Activated CD4-positive, alpha-beta memory T cell treated with anti-CD3 and anti-CD28 coated beads for 36 hours (primary cell): ENCODE results near the gene PTGIS. TPM values are rescaled to one million over a fixed set of nuclear protein-coding genes. Genes with fewer than 3 reads are reported as not detected.

ENCODE experiments used
- CTCF ChIA-PET: fragments of 350-600 bp; sonication (Branson Sonifier 250); formaldehyde crosslinking; loops from one replicate; lab custom pipeline; 2021; ENCODE audit warnings: antibody characterized with exemption, inconsistent platforms; lab: Charles Lee
- POLR2A ChIA-PET: fragments of 350-600 bp; sonication (Branson Sonifier 250); formaldehyde crosslinking; loops from one replicate; lab custom pipeline; 2021; ENCODE audit warnings: antibody characterized with exemption; lab: Charles Lee
- DNase-seq: peaks from one replicate; pipeline ENCODE4 v3.0.0-alpha.2; 2020
- H3K27ac Mint-ChIP-seq: one replicate; pipeline ENCODE4 v1.8.0; 2021; ENCODE audit warnings: mixed read lengths
- H3K27me3 Mint-ChIP-seq: one replicate; pipeline ENCODE4 v1.8.0; 2021; ENCODE audit warnings: mixed read lengths
- H3K36me3 Mint-ChIP-seq: one replicate; pipeline ENCODE4 v1.8.0; 2021; ENCODE audit warnings: mixed read lengths
- H3K4me1 Mint-ChIP-seq: one replicate; pipeline ENCODE4 v1.8.0; 2021; ENCODE audit warnings: low read depth, mixed read lengths
- H3K4me3 Mint-ChIP-seq: one replicate; pipeline ENCODE4 v1.8.0; 2021; ENCODE audit warnings: mild to moderate bottlenecking, mixed read lengths
- H3K9me3 Mint-ChIP-seq: one replicate; pipeline ENCODE4 v1.8.0; 2021; ENCODE audit warnings: mixed read lengths
- intact Hi-C: fragments of 100-400 bp; cut with micrococcal nuclease; formaldehyde crosslinking; loops from one replicate; pipeline ENCODE4 v1.15.1; 2023
- total RNA-seq, 2 experiments: library from RNA; stranded (reverse); gene quantifications; one replicate each; pipeline ENCODE4 v1.2.3, GENCODE V29; 2021

PTGIS gene
- total RNA-seq, 2 experiments from 2014 or later = 1.8 TPM

DNA sequence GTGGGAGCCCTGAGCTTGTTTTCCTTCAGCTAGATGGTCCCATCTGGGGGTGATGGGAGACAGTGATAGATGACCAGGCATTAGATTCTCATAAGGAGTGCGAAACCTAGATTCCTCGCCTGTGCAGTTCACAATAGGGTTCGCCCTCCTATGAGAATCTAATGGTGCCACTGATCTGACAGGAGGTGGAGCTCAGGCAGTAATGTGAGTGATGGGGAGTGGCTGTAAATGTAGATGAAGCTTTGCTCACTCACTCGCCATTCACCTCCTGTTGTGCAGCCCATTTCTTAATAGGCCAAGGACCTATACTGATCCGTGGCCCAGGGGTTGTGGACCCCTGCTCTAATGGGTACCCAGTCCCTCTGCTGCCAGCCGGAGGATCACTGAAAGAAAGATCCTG lies 64.8 kb downstream of the PTGIS start:
- ChIA-PET POLR2A (no interaction called here), CTCF (no interaction called here)
- H3K27me3 Mint-ChIP-seq = peaks cover 29% of the 10 kb centered on the region
- no peaks in the 10 kb centered on the region for H3K36me3 Mint-ChIP-seq
- DNase-seq = no peak
- no peaks in the 10 kb centered on the region for H3K9me3 Mint-ChIP-seq
- no peaks in the 10 kb centered on the region for H3K4me1 Mint-ChIP-seq
- H3K4me3 Mint-ChIP-seq = no peak overlapping the region
- no peak overlapping the region for H3K27ac Mint-ChIP-seq
- intact Hi-C loops = no loop called here

GRCh38 chr20:49501917-49502316 lies 66.0 kb downstream of the PTGIS start:
- DNase-seq = no peak
- ChIA-PET CTCF (interaction anchor here (0.6 kb wide), 1 partner anchor 47 kb away, joined by 3 read pairs; no protein-coding TSS in a partner anchor), POLR2A (no interaction called here)
- intact Hi-C loops = no loop called here
- H3K36me3 Mint-ChIP-seq = no peaks in the 10 kb centered on the region
- no peak overlapping the region for H3K27ac Mint-ChIP-seq
- H3K27me3 Mint-ChIP-seq = peaks cover 25% of the 10 kb centered on the region
- H3K4me3 Mint-ChIP-seq = no peak overlapping the region
- H3K4me1 Mint-ChIP-seq = no peaks in the 10 kb centered on the region
- H3K9me3 Mint-ChIP-seq = no peaks in the 10 kb centered on the region

DNA sequence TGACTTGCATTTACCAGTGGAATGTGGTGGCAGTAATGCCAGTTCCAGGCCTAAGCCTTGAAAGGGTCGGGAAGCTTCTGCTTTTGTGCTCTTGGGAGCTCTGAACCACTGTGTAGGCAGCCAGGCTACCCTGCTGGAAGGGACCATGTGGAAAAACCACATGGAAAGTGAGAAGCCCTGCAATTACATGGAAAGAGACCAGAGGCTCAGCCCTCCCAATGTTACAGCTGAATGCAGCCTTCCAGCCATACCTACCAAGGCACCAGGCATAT lies 70.6 kb downstream of the PTGIS start:
- no peaks in the 10 kb centered on the region for H3K4me1 Mint-ChIP-seq
- no peak for DNase-seq
- H3K4me3 Mint-ChIP-seq = no peak overlapping the region
- H3K9me3 Mint-ChIP-seq = no peaks in the 10 kb centered on the region
- no peak overlapping the region for H3K27ac Mint-ChIP-seq
- no peaks in the 10 kb centered on the region for H3K36me3 Mint-ChIP-seq
- CTCF ChIA-PET = interaction anchor here (1.2 kb wide), 1 partner anchor 13 kb away, joined by 6 read pairs; no protein-coding TSS in a partner anchor
- peaks cover 14% of the 10 kb centered on the region for H3K27me3 Mint-ChIP-seq
- intact Hi-C loops = no loop called here
- POLR2A ChIA-PET = no interaction called here

- intact Hi-C loops = no loop called here
Measured at GRCh38 chr20:49496553-49497397, 71.2 kb downstream of the PTGIS start.

GRCh38 chr20:49496043-49496442 lies 71.9 kb downstream of the PTGIS start:
- Mint-ChIP-seq H3K4me3 (no peak overlapping the region), H3K9me3 (no peaks in the 10 kb centered on the region), H3K4me1 (no peaks in the 10 kb centered on the region), H3K27ac (no peak overlapping the region), H3K36me3 (no peaks in the 10 kb centered on the region), H3K27me3 (peaks cover 16% of the 10 kb centered on the region)
- intact Hi-C loops = no loop called here
- no peak for DNase-seq
- ChIA-PET CTCF (interaction anchor here (1.2 kb wide), 1 partner anchor 12 kb away, joined by 6 read pairs; no protein-coding TSS in a partner anchor), POLR2A (no interaction called here)

More at GRCh38 chr20:49496553-49497397, 71.2 kb downstream of the PTGIS start:
- no peaks in the 10 kb centered on the region for H3K4me1 Mint-ChIP-seq
- POLR2A ChIA-PET = no interaction called here
- peaks cover 16% of the 10 kb centered on the region for H3K27me3 Mint-ChIP-seq
- no peak overlapping the region for H3K27ac Mint-ChIP-seq
- no peak overlapping the region for H3K4me3 Mint-ChIP-seq
- no peaks in the 10 kb centered on the region for H3K9me3 Mint-ChIP-seq
- CTCF ChIA-PET = interaction anchor here (0.6 to 1.2 kb wide), 2 partner anchors 13 to 33 kb away, joined by 3 to 6 read pairs; no protein-coding TSS in a partner anchor
- no peaks in the 10 kb centered on the region for H3K36me3 Mint-ChIP-seq
- no peak for DNase-seq

GRCh38 chr20:49490689-49491088 lies 77.2 kb downstream of the PTGIS start:
- CTCF ChIA-PET = interaction anchor here (1.0 kb wide), 1 partner anchor 13 kb away, joined by 3 read pairs; no protein-coding TSS in a partner anchor
- DNase-seq = no peak

DNA sequence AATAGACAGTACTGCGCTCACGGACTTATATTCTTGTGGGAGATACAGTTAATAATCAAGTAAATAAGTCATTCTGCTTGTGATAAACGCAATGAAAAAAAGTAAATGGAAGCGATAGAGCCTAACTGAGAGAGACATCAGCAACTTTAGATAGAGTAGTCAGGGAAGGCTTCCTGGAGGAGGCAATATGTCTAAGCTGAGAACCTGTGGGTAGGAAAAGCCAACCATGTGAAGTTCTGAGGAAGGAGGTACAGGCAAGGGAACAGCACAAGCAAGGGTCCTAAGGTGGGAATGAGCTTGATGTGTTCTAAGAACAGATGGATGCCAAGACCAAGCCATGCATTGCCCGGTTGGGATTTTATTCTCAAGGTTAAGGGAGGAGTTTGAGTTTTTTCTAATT lies 78.2 kb downstream of the PTGIS start:
- no peaks in the 10 kb centered on the region for H3K36me3 Mint-ChIP-seq
- no peaks in the 10 kb centered on the region for H3K4me1 Mint-ChIP-seq
- H3K9me3 Mint-ChIP-seq = peaks cover 6% of the 10 kb centered on the region
- POLR2A ChIA-PET = no interaction called here
- no peak overlapping the region for H3K27ac Mint-ChIP-seq
- H3K4me3 Mint-ChIP-seq = no peak overlapping the region
- CTCF ChIA-PET = no interaction called here
- no peak for DNase-seq
- intact Hi-C loops = no loop called here
- peaks cover 49% of the 10 kb centered on the region for H3K27me3 Mint-ChIP-seq

More at GRCh38 chr20:49490689-49491088, 77.2 kb downstream of the PTGIS start:
- no peak overlapping the region for H3K4me3 Mint-ChIP-seq
- H3K36me3 Mint-ChIP-seq = no peaks in the 10 kb centered on the region
- no peak overlapping the region for H3K27ac Mint-ChIP-seq
- POLR2A ChIA-PET = no interaction called here
- intact Hi-C loops = no loop called here
- H3K27me3 Mint-ChIP-seq = peaks cover 44% of the 10 kb centered on the region
- peaks cover 6% of the 10 kb centered on the region for H3K9me3 Mint-ChIP-seq
- H3K4me1 Mint-ChIP-seq = no peaks in the 10 kb centered on the region

DNA sequence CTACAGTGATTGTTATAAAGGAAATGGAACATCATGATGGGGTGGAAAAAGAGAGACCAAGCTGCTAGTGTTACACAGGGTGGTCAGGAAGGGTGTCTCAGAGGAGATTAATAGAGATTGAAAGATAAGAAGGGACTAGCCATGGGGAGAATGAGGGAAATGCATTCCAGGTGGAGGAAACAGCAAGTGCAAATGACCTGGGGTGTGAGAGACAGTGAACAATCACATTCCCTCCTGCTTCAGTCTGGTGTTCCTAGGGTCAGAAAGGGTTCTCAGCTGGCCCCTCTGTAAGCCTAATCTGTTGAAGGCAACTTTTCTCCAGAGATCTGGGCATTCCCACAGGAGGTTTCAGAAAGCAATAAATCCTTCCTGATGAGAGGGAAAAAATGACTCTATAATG lies 81.9 kb downstream of the PTGIS start:
- no peak overlapping the region for H3K27ac Mint-ChIP-seq
- CTCF ChIA-PET = interaction anchor here (1.1 to 3.1 kb wide), 3 partner anchors 23 to 122 kb away, joined by 3 to 25 read pairs (median 10); no protein-coding TSS in a partner anchor
- peaks cover 4% of the 10 kb centered on the region for H3K4me1 Mint-ChIP-seq
- DNase-seq = no peak
- intact Hi-C loops = no loop called here
- H3K9me3 Mint-ChIP-seq = peaks cover 6% of the 10 kb centered on the region
- POLR2A ChIA-PET = no interaction called here
- H3K4me3 Mint-ChIP-seq = no peak overlapping the region
- H3K36me3 Mint-ChIP-seq = no peaks in the 10 kb centered on the region
- peaks cover 59% of the 10 kb centered on the region for H3K27me3 Mint-ChIP-seq

- no peaks in the 10 kb centered on the region for H3K36me3 Mint-ChIP-seq
- no peak for DNase-seq
- POLR2A ChIA-PET = no interaction called here
- peaks cover 6% of the 10 kb centered on the region for H3K9me3 Mint-ChIP-seq
- H3K27ac Mint-ChIP-seq = no peak overlapping the region
- H3K4me3 Mint-ChIP-seq = no peak overlapping the region
- CTCF ChIA-PET = interaction anchor here (0.7 to 3.1 kb wide), 8 partner anchors 24 to 612 kb away, joined by 3 to 59 read pairs (median 10); no protein-coding TSS in a partner anchor
- peaks cover 4% of the 10 kb centered on the region for H3K4me1 Mint-ChIP-seq
- H3K27me3 Mint-ChIP-seq = peaks cover 62% of the 10 kb centered on the region
- intact Hi-C loops = loop anchor here (2.0 kb wide), 1 partner anchor 151 kb away; no protein-coding TSS in a partner anchor
Measured at GRCh38 chr20:49485563-49485962, 82.4 kb downstream of the PTGIS start.

DNA sequence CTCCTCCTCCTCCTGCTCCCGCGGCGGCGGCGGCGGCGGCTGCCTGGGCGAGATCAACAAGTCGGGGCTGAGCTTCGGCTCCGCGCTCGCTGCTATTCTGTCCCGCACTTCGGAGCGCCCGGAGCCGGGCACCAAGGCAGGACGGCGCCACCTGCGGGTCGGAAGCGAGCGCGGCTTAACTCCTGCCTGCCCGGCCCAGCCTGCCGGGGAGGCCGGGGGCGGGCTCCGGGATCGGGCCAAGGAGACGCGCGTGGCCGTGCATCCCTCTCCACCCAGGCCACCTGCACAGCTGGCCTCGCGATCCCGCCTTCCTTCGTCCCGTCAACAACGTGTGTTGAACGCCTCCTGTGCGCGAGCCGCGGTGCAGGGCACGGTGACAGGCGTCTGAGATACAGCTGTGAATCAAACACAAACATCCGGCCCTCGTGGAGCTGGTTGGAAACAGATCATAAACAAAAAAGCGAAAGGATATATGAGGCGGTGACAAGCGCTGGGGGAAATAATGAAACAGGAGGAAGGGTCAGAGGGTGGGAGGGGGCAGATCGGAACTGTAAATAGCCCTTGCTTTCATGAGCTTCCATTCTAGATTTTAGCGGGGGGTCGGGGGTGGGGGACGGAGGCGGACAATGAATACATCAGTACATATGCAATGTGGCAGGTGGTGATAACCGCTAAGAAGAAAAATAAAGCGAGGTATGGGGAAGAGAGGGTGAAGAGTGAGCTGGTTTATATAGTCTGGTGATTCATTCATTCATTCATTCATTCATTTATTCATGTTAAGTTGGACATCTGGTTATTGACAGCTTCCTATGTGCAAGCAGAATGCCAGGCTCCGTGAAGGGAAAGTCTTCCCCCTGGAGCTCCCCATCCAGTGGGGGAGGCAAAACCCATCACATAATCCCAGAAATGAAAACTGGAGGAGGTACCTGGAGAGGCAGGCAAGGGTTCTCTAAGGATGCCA lies 83.5 kb downstream of the PTGIS start:
- H3K36me3 Mint-ChIP-seq = no peaks in the 10 kb centered on the region
- POLR2A ChIA-PET = no interaction called here
- H3K4me1 Mint-ChIP-seq = peaks cover 4% of the 10 kb centered on the region
- no peak overlapping the region for H3K27ac Mint-ChIP-seq
- peak; percentile 80 for DNase-seq
- CTCF ChIA-PET = interaction anchor here (0.5 to 3.1 kb wide), 47 partner anchors 8 to 239 kb away, joined by 3 to 59 read pairs (median 4); no protein-coding TSS in a partner anchor
- peak overlapping the region; percentile 61 for H3K4me3 Mint-ChIP-seq
- intact Hi-C loops = loop anchor here (1.0 to 5.0 kb wide), 3 partner anchors 50 to 150 kb away; no protein-coding TSS in a partner anchor
- H3K27me3 Mint-ChIP-seq = peaks cover 60% of the 10 kb centered on the region
- peaks cover 4% of the 10 kb centered on the region for H3K9me3 Mint-ChIP-seq

DNA sequence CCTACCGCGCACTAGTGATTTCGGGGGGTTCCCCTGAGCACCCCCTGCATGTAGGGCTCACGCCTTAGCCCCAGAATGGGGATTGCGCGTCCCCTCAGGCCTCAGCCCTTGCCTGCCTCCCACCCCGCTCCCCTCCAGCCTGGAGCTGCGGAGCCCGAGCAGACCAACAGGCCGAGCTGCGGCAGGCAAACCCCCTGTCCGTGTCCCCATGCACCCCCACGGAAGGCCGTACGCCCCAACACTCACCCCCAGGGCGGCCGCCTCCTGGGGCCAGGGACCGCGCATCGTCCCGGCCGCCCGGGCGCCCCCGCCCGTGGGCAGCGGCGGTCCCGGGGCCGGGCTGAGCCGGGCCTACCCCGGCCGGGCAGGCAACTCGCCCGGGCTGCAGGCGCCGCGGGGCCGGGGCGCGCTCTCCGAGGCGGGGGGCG lies 84.2 kb downstream of the PTGIS start:
- peaks cover 4% of the 10 kb centered on the region for H3K4me1 Mint-ChIP-seq
- no peaks in the 10 kb centered on the region for H3K36me3 Mint-ChIP-seq
- ChIA-PET CTCF (interaction anchor here (0.5 to 3.1 kb wide), 34 partner anchors 9 to 238 kb away, joined by 3 to 59 read pairs (median 4); no protein-coding TSS in a partner anchor), POLR2A (no interaction called here)
- no peak for DNase-seq
- intact Hi-C loops = loop anchor here (1.0 to 5.0 kb wide), 3 partner anchors 51 to 149 kb away; no protein-coding TSS in a partner anchor
- H3K27ac Mint-ChIP-seq = no peak overlapping the region
- H3K27me3 Mint-ChIP-seq = peaks cover 59% of the 10 kb centered on the region
- no peak overlapping the region for H3K4me3 Mint-ChIP-seq
- H3K9me3 Mint-ChIP-seq = no peaks in the 10 kb centered on the region
